HUES48 (cell line): ENCODE measurements around the gene SRD5A2.

Source experiments
- H3K27ac ChIP-seq: one replicate; pipeline ENCODE4 v1.7.0; 2013; ENCODE audit warnings: low read depth, low read length, inconsistent platforms
- H3K27me3 ChIP-seq: 2 replicates; pipeline ENCODE4 v1.6.1; 2013; ENCODE audit warnings: mild to moderate bottlenecking, low read length; ENCODE audit not compliant: control insufficient read depth, insufficient read depth
- H3K36me3 ChIP-seq: 2 replicates; pipeline ENCODE4 v1.6.1; 2013; ENCODE audit warnings: low read length; ENCODE audit not compliant: control insufficient read depth, insufficient read depth
- H3K4me1 ChIP-seq: 2 replicates; pipeline ENCODE4 v1.6.1; 2013; ENCODE audit warnings: mild to moderate bottlenecking, low read length; ENCODE audit not compliant: control insufficient read depth, insufficient read depth
- H3K4me3 ChIP-seq: 2 replicates; pipeline ENCODE4 v1.5.1; 2013; ENCODE audit warnings: mild to moderate bottlenecking, low read depth, low read length
- H3K9ac ChIP-seq: 2 replicates; pipeline ENCODE4 v1.6.1; 2013; ENCODE audit warnings: mild to moderate bottlenecking, low read depth, low read length, moderate library complexity
- H3K9me3 ChIP-seq: 2 replicates; pipeline ENCODE4 v1.6.1; 2013; ENCODE audit warnings: low read length; ENCODE audit not compliant: control insufficient read depth, insufficient read depth

Gene SRD5A2

DNA sequence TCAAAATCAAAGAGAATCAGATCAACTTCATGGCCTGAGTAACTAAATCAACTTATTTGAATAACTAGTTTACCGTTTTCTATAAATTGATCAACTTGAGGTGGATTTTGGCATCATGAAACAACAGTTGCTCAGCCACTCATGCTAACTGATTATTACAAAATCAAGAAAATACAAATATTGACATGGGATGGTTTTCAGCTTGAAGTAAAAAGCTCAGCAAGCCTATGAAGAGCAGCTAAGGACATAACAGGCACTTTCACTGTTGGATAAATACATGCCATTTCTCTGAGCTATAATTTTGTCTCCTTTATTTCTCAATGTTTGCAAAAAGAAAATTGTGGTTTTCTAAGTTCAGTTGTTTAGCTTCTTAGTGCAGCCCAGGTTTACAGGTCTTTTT, 18.9 kb downstream of the SRD5A2 start:
- Histone ChIP-seq H3K36me3 (no peaks in the 10 kb centered on the region), H3K9ac (no peak overlapping the region), H3K27me3 (no peaks in the 10 kb centered on the region), H3K4me1 (no peaks in the 10 kb centered on the region), H3K27ac (no peak overlapping the region), H3K9me3 (no peaks in the 10 kb centered on the region), H3K4me3 (no peak overlapping the region)

DNA sequence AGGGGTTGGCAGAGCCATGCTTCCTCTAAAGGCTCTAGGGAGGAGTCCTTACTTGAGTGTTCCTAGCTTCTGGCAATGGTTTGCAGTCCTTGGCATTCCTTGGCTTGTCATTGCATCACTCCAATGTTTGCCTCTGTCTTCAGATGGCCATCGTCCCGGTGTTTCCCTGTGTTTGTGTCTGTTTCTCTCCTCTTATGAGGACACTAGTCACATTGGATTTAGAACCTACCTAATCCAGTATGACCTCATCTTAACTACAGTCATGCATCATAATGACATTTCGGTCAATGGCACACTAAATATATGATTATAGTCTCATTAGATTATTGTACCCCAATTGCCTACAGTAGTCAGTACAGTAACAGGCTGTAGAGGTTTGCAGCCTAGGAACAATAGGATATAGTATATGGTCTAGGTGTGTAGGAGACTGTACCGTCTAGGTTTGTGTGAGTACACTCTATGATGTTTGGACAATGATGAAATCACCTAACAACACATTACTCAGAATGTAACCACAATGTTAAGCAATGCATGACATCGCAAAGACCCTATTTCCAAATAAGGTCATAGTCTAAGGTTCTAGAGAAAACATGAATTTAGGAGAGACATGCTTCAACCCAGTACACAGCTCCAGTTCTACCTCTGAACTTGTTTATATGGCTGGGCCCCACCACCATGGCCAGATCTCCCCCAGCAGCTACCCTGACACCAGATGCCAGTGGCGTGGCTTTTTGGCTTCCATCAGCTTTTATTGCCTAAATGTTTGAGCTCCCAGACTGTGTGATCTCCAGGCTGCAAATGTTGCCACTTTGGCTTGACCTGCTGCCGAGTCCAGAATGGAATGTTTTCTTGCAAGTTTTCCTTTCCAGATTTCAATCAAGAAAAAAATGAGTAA, 22.1 kb downstream of the SRD5A2 start:
- Histone ChIP-seq H3K27ac (no peak overlapping the region), H3K27me3 (no peaks in the 10 kb centered on the region), H3K4me1 (no peaks in the 10 kb centered on the region), H3K4me3 (no peak overlapping the region), H3K36me3 (no peaks in the 10 kb centered on the region), H3K9me3 (peaks cover 9% of the 10 kb centered on the region), H3K9ac (no peak overlapping the region)

DNA sequence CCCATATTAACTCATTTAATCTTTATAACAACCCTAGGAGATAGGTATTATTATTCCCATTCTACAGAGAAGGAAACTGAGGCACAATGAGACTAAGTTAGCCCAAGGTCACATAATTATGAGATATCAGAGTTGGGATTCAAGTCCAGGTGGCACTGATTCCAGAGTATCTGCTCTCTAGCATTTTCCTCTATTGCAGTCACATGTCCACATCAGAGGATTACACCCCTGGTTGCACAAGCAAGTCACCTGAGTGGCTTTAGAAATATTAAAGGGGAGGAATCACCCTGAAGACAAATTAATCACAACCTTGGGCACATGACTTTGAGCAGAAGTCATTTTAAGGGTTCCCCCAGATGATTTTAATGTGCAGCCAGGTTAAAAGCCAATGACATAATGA, 23.8 kb downstream of the SRD5A2 start:
- no peak overlapping the region for H3K4me3 ChIP-seq
- H3K4me1 ChIP-seq, result no peaks in the 10 kb centered on the region
- H3K9me3 ChIP-seq, result peaks cover 18% of the 10 kb centered on the region
- no peaks in the 10 kb centered on the region for H3K36me3 ChIP-seq
- no peaks in the 10 kb centered on the region for H3K27me3 ChIP-seq
- H3K9ac ChIP-seq, result no peak overlapping the region
- no peak overlapping the region for H3K27ac ChIP-seq

DNA sequence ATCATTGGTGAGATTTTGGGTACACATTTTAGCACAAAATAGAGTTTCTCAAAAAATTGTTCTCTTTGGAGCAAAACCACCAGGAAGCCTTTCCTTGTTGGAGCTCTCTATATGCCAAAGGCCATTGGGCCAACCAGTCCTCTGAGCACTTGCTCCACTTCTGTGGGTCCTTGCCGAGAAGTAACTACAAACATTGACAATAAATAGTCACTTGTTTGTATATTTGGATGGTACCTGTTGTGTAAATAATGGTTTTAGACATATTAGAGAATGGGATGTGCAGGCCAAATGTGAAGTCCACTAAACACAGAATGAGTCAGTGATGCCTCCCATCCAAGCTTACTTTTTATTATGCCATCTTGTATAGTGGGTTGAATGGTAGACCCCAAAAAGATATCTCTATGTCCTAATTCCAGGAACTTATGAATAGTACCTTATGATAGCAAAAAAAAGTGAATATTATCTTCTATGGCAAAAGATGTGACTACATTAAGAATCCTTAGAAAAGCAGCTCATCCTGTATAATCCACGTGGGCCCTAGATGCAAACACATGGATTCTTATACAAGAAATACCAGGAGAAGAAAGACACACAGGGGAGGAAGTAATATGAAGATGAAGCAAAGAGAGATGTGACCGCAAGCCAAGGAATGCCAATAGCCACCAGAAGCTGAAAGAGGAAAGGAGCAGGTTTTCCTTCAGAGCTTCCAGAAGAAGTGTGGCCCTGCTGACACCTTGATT, 24.6 kb downstream of the SRD5A2 start:
- H3K4me1 ChIP-seq, result no peaks in the 10 kb centered on the region
- no peak overlapping the region for H3K4me3 ChIP-seq
- no peaks in the 10 kb centered on the region for H3K27me3 ChIP-seq
- H3K9ac ChIP-seq, result no peak overlapping the region
- H3K27ac ChIP-seq, result no peak overlapping the region
- peaks cover 18% of the 10 kb centered on the region for H3K9me3 ChIP-seq
- H3K36me3 ChIP-seq, result no peaks in the 10 kb centered on the region

DNA sequence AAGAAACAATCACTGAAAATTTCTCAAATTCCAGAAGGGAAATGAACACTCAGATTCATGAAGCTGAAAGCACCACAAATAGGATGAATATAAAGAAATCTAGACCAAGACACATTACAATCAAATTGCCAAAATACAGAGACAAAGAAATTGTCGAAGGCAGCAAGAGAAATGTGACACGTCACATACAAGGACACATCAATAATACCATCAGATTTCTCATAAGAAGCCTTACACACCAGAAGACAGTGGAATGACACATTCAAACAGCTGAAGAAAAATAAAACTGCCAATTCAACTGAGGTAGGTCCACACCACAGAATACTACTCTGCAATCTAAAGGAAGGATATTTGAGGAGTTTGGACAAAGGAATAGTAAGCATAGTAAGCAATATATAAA, 27.4 kb downstream of the SRD5A2 start:
- H3K9me3 ChIP-seq, result peaks cover 18% of the 10 kb centered on the region
- H3K4me1 ChIP-seq, result no peaks in the 10 kb centered on the region
- H3K4me3 ChIP-seq, result no peak overlapping the region
- H3K36me3 ChIP-seq, result no peaks in the 10 kb centered on the region
- no peak overlapping the region for H3K27ac ChIP-seq
- no peak overlapping the region for H3K9ac ChIP-seq
- H3K27me3 ChIP-seq, result no peaks in the 10 kb centered on the region

DNA sequence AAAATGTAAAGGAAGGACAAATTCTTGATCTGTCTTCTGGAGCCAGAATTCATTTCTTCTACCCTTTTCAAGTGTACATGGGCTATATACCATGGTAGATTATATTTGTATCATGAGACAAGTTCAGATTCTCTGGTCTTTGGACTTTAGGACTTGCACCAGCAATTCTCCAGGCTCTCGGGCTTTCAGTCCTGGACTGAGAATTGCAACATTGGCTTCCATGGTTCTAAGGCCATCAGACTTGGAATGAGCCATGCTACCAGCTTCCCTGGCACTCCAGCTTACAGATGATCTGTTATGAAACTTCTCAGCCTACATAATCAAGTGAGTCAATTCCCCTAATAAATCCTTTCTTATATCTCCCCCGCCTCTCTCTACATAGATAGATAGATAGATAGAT, 33.3 kb downstream of the SRD5A2 start:
- Histone ChIP-seq H3K9ac (no peak overlapping the region), H3K27ac (no peak overlapping the region), H3K36me3 (no peaks in the 10 kb centered on the region), H3K27me3 (no peaks in the 10 kb centered on the region), H3K4me3 (no peak overlapping the region), H3K4me1 (no peaks in the 10 kb centered on the region), H3K9me3 (peaks cover under 1% of the 10 kb centered on the region)

DNA sequence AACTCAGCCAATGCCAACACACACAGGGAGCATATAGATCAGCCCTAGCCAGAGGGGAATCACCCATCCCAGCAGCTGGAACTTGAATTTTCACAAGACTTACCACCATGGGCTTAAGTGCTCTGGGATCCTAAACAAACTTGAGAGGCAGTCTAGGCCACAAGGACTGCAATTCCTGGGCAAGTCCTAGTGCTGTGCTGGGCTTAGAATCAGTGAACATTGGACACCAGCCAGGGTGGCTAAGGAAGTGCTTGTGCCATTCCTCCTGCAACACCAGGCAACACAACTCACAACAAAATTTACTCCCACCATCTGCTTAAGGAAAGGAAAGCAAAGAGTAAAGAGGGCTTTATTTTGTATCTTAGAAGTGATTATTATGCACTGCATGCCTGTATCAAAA, 38.9 kb downstream of the SRD5A2 start:
- Histone ChIP-seq H3K9me3 (no peaks in the 10 kb centered on the region; the same call in 1 of the 2 replicates), H3K4me3 (no peak overlapping the region), H3K27ac (no peak overlapping the region), H3K4me1 (no peaks in the 10 kb centered on the region), H3K36me3 (no peaks in the 10 kb centered on the region), H3K27me3 (no peaks in the 10 kb centered on the region), H3K9ac (no peak overlapping the region)

DNA sequence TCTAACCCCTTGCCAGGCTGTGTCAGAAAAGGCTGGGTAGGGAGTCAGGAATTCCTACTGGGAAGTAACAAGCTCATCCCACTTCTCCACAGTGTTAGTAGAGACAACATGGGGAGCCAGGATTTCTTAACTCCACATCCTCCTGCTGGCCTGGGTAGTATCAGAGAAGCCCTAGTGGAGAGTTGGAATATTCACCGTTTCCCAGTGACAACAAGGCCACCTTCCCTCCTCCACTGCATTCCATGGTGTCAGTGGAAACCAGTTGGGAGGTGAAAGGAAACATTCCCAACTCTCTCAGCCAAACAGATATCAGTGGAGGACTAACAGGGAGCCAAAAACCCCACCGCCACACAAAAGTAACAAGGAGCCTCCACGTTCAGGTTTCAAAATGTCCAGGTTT, 41.2 kb downstream of the SRD5A2 start:
- Histone ChIP-seq H3K9ac (no peak overlapping the region), H3K4me3 (no peak overlapping the region), H3K4me1 (no peaks in the 10 kb centered on the region), H3K9me3 (no peaks in the 10 kb centered on the region), H3K27ac (no peak overlapping the region), H3K27me3 (no peaks in the 10 kb centered on the region), H3K36me3 (no peaks in the 10 kb centered on the region)

DNA sequence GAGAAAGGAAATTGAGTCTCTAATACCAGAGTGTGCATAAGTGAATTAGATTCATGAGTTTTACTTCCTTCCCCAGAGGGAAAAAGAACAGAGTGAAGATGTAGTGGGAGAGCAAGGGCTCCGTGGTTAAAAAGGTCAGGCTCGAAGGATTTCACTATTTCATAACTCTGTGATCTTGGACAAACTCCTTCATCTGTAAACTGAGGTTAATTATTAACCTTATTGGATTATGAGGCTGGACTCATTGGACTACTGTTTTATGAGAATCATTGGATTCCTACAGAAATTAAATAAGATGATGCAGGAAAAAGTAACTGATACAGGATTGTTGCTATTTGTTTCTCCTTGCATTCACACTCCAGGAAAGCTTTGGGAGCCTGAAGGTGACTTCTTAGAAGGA, 45.0 kb downstream of the SRD5A2 start:
- no peaks in the 10 kb centered on the region for H3K4me1 ChIP-seq
- no peak overlapping the region for H3K9ac ChIP-seq
- H3K9me3 ChIP-seq, result no peaks in the 10 kb centered on the region
- H3K36me3 ChIP-seq, result no peaks in the 10 kb centered on the region
- H3K27ac ChIP-seq, result no peak overlapping the region
- no peak overlapping the region for H3K4me3 ChIP-seq
- no peaks in the 10 kb centered on the region for H3K27me3 ChIP-seq

DNA sequence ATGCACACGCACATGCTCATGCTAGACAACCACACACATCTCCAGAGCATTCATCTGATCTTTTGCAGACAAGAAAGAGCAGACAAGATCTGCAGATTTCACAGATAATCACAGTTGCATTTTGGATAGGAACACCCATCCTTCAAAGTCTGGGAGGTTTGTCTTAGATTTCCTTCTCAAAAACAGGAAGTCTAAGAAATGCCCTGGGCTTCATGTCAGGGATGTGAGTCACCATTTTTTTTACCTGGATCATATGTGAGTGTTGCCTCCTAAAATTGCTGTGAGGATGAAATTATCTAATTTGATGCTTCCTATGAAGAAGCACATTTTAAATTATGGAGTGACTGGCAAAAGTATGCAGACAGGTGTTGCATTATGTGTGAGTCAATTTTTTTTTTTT, 46.1 kb downstream of the SRD5A2 start:
- Histone ChIP-seq H3K36me3 (no peaks in the 10 kb centered on the region), H3K4me1 (no peaks in the 10 kb centered on the region), H3K27ac (no peak overlapping the region), H3K4me3 (no peak overlapping the region), H3K9me3 (no peaks in the 10 kb centered on the region), H3K9ac (no peak overlapping the region), H3K27me3 (no peaks in the 10 kb centered on the region)

DNA sequence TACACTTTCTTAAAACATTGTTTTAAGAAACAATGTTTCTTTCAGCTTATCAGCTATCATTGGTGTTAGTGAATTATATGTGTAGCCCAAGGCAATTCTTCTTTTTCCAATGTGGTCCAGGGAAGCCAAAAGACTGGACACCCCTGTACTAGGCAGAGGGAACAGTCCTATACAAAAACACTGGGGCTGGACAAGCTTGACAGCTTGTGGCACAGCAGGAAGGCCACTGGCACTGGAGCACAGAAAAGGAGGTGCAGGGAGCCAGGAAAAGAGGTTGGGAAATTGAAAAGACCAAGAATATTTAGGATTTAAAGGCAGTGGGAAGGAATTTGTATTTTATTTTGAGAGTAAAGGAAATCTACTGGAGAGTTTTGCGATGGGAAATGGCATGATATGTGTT, 47.7 kb downstream of the SRD5A2 start:
- Histone ChIP-seq H3K27ac (no peak overlapping the region), H3K9ac (no peak overlapping the region), H3K4me3 (no peak overlapping the region), H3K4me1 (no peaks in the 10 kb centered on the region), H3K9me3 (no peaks in the 10 kb centered on the region), H3K36me3 (no peaks in the 10 kb centered on the region), H3K27me3 (no peaks in the 10 kb centered on the region)
